ENCODE data around the gene SV2C. TPM values are rescaled to one million over a fixed set of nuclear protein-coding genes. Genes with fewer than 3 reads are reported as not detected.

SV2C gene
- total and polyA plus RNA-seq, 2 of the 13 experiments (the other 11 are each of a cell fraction or from before 2014, with no cell fraction given) = not detected

- H3K36me3 ChIP-seq (replicated peaks in 1 of 2; ENCODE audit: control insufficient read depth in 1 of 2, insufficient read depth in 2 of 2, low read length in 2 of 2) = no peaks in the 10 kb centered on the region
- intact Hi-C loops (cut with micrococcal nuclease; ENCODE audit: unreplicated experiment) = no loop called here
- H3K4me2 ChIP-seq (ENCODE audit: low read depth, low read length) = no peak overlapping the region
- CTCF ChIA-PET (ENCODE audit: low intra/inter-chr PET ratio, low total read pairs) = no interaction called here
- H3K27me3 ChIP-seq (ENCODE audit: control insufficient read depth in 1 of 2, insufficient read depth in 2 of 2, low read length in 2 of 2) = no peaks in the 10 kb centered on the region; a peak in 2 of 5 replicates
- H3K4me3 ChIP-seq (replicated peaks in 1 of 3; ENCODE audit: insufficient read depth in 1 of 3, low read depth in 2 of 3, low read length in 3 of 3) = no peak overlapping the region
- no peak overlapping the region for H3K27ac ChIP-seq (ENCODE audit: extremely low read length, insufficient read depth, low read length)
- H3K9me3 ChIP-seq (ENCODE audit: low read length) = no peaks in the 10 kb centered on the region
- no peaks in the 10 kb centered on the region for H3K4me1 ChIP-seq (ENCODE audit: insufficient read depth, low read length)
- POLR2A ChIA-PET = no interaction called here
- 40% methylated on average over 6 of the region's 6 CpGs for WGBS (ENCODE audit: low lambda C conversion rate)
- H3K79me2 ChIP-seq (ENCODE audit: insufficient read depth, low read length) = no peaks in the 10 kb centered on the region
- in situ Hi-C loops (cut with HindIII; ENCODE audit: extremely low pct_ligation_motif_present, low pct_unique_long_range_greater_than_20kb) = no loop called here
- no peaks in the 10 kb centered on the region for H4K20me1 ChIP-seq (ENCODE audit: insufficient read depth, low read length)
- DNase-seq (ENCODE audit: low spot score) (no peak), FAIRE-seq (no peak), ATAC-seq (no peak)
- H2AFZ ChIP-seq (ENCODE audit: low read length) = no peak overlapping the region
- no TSS peak for BruUV-seq (replicated peaks)
- H3K9ac ChIP-seq (ENCODE audit: insufficient read depth, low read depth, low read length) = no peak overlapping the region
- TF ChIP-seq TGIF2 (CRISPR knock-in tag; IDR thresholded peaks at IDR 0.05) = no peak
- TF ChIP-seq ZNF230 (CRISPR knock-in tag; IDR thresholded peaks at IDR 0.05) = no peak
- no peak for TF ChIP-seq NBN (conservative IDR thresholded peaks at IDR 0.05)
- no peak for TF ChIP-seq MBNL3 (CRISPR knock-in tag; conservative IDR thresholded peaks at IDR 0.05)
- no peak for TF ChIP-seq FUBP1 (CRISPR knock-in tag; IDR thresholded peaks at IDR 0.05; ENCODE audit: borderline replicate concordance)
- TF ChIP-seq CBX1 (IDR thresholded peaks at IDR 0.05; ENCODE audit: low read depth) = no peak
- no peak for TF ChIP-seq ZNF770 (CRISPR knock-in tag; IDR thresholded peaks at IDR 0.05)
- no peak for TF ChIP-seq HOXA7 (CRISPR knock-in tag; IDR thresholded peaks at IDR 0.05)
- TF ChIP-seq KLF6 (CRISPR knock-in tag; IDR thresholded peaks at IDR 0.05) = no peak
Measured at GRCh38 chr5:76199336-76200318, 116.4 kb downstream of the SV2C start.
